Left hindlimb (tissue), 1 donor: ENCODE measurements around the gene ABCA1.
"Not testable (repeated sequence)": the region's sequence is repeated elsewhere in the genome, so short reads cannot be mapped to it uniquely, and the experiment has no call there.

Source experiments
- DNase-seq: peaks from one replicate; pipeline ENCODE4 v3.0.0-alpha.2; 2018

The ABCA1 gene

DNA sequence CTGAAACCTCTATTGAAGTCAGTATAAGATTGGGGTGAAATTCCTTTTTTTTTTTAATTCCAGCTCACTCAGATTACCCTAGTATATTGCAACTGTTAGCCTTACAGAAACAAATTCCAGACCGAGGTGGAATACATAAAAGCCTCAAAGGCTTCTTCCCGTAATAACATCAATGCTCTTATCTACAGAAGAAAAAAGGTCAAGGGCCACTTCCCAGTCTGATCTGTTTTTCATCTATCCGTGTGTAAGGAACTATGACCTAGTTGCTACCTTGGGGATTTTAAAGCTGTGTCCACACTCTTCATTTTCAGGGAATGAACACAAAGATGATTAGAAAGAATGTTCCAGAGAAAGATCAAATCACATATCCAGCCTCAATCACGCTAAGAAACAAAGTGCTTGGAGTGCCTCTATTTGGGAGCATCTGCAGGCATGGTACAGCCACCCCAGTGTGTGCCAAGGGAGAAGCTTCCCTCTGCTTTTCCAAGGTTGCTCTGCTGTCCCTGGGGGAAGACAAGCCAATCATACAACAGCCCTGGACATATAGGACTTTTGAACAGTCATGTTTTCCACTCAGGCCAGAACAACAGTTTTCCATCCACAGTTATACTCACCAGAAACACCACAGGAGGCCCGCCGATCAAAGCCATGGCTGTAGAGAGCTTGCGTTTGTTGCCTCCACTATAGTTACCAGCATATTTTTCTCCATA is 140.5 kb downstream of the ABCA1 start:
- DNase-seq: no peak

DNA sequence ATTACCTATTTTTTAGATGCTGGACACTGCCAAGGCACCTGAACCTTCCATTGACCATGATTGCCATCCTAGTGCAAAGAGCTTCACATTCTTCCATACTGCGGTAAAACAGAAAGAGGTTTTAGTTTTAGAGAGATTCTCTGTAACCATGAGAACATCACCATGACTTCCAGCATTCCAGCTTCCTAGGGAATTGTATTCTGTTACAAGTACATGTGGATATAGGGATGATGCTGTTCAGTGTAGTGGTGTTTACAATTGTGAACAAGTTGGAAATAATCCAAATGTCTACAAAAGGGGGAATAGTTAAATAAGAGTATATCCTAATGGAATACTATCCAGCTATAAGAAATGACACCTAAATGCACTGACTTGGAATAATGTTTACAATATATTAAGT is 141.7 kb downstream of the ABCA1 start:
- DNase-seq: no peak

DNA sequence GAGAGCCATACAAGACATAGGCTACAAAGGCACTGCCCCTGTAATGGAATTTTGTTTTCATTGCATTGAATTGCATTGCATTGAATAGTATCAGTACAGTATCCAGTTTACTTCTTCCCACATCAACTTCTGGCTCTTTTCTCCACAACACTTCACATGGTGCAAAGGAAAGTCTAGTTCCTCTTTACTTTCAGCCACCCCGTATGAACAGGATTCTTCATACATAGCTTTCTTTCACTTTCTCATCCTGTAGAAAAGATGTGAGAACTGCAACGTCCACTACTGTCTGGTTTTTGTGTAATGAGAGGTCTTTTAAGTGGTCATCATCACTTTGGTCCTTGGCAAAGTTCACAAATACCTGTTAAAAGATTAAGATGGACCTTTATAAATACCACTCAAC is 143.9 kb downstream of the ABCA1 start:
- no peak for DNase-seq

DNA sequence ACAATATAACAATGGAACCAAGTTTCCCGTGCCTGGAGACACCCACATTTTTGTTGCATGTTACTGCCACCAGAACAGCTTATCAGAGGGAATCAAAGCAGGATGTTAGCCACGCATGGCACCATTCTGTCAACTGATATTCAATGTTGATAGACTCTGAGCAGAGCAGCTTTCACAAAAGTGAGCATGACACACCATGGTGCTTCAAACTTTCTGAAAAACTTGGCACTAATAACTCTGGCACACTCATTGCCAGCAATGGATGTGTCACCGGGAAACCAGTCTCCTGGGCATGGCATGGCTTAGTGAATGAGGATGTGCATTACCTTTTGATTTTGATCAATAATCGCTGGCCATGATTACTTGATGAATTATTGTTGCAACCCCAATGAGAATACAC is 144.4 kb downstream of the ABCA1 start:
- no peak for DNase-seq

DNA sequence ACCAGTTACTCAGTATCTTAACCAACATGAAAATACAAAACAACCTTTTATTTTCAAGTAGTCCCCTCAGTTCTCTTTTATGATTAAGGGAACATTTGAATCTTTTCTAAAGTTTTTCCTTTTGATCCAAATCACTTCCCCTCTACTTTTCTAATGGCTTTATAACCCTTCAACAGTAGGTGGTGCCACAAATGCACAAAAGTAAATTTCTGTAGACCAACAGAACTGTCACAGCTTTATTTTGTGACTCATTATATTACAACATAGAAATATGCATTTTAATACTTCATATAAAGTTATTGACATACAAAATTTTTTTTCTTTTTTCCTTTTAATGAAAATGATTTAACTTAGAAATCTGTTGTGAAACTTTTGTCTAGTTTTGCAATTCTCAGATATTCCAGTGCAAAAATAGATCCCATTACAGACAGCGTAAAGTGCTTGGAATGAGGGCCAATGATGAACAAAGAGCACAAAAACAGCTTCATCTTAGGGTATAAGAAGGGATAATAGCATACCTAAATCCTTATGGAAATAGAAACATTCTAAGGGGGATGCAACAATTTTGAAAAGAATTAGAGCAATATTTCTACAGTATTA is 147.1 kb downstream of the ABCA1 start:
- no peak for DNase-seq

DNA sequence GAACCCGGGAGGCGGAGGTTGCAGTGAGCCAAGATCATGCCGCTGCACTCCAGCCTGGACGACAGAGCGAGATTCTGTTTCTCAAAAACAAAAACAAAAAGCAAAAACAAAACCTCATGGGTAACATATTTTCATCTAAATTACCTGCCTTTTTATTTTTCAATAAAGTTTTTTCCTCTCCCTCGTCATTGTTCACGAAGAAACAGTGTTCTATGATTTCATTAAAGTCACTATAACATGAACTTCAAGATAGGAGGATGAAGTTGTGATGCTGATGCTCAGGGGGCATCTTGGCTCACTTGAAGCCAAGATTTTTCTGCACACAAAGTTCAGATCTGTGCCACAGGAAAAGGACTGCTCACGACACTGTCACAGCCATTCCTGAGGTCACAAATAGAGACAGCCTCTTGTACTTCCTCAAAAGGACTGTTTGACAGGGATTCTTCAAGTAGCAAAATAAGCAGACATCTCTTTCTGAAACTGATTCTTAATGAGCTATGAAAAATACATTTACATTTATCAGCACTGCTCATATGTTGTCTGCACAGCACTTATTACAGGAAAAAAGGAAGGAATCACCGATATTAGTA is 147.9 kb downstream of the ABCA1 start:
- no peak for DNase-seq

DNA sequence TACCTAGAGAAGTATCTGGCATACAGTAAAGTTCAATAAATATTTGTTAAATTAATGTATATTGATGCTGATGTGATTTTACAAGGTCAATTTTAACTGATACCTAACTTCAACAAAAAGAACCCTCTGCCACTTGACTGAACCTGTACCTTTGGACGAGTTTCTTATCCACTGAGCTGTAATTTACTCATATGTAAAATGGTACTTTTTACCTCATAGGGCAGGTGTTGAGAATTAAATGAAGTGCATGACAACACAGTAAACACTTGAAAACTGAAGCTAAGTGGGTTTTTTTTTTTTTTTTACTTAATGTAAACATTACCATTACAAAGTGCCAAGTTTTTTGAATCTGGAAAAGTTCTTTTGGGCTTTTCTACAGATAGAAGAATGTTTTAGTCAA is 148.6 kb downstream of the ABCA1 start:
- DNase-seq: no peak

DNA sequence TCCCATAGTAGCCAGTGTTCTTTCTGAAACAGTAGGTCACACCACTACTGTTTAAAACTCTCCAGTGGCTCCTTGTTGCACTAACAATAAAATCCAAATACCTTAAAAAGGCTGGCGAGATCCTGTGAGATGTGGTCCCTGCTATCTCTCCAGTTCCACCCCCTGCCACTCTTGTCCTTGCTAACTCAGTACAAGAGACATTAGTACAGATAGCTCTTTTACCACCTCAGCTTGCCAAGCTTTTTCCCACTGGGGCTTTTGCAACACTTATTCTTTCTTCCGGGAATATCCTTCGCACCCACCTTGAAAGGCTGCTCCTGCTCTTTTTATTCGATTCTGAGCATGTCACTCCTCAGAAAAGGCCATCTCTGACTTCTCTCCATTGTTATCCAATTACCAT is 149.2 kb downstream of the ABCA1 start:
- no peak for DNase-seq

DNA sequence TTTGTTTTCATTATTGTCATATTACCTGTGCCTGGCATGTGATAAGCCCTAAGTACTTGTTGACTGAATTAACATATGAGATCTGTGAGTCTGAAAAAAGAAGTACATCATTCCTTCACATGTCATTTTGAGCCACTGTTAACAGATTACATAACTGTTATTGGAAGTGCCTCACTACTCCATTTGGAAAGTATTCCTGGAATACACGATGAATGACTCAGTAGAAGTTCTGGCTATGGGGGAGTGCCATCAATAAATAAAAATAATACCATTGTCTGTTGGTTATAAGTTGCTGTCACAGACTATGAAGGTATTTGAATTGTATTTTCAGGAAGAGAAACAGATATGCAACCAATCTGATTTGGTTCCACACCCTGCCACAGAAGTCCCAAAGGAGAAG is 151.2 kb downstream of the ABCA1 start:
- no peak for DNase-seq

DNA sequence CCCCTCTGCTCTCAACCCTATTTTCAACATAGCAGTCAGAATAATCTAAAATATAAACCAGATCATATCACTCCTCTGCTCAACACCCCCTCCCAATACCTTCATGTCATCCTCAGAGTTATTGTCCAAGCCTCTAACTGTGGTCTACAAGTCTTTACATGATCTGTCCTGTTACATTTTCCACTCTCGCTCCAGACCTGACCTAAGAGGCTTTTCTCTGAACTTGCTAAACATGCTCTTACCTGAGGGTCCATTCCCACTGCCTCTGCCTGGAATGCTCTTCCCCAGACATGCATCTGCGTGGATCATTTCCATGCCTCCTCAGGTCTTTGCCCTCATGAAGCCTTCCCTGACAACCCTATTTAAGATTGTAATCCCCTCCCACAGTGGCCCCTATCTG is 152.0 kb downstream of the ABCA1 start:
- DNase-seq: no peak

DNA sequence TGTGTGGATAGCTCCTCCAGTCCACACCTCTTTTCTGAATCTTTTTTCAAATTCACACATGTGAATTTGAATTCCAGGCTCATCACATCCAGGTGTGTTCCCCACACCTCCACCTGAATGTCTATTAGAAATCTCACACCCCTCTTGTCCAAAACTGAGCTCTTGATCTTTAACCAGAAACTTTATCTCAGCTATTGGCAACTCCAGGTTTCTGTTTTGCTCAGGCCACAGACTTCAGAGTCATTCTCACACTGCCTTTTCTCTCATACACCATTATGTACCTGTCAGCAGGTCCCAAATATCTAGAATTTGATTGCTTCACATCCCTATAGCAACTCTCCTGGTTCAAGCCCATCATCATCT is 152.4 kb downstream of the ABCA1 start:
- no peak for DNase-seq

DNA sequence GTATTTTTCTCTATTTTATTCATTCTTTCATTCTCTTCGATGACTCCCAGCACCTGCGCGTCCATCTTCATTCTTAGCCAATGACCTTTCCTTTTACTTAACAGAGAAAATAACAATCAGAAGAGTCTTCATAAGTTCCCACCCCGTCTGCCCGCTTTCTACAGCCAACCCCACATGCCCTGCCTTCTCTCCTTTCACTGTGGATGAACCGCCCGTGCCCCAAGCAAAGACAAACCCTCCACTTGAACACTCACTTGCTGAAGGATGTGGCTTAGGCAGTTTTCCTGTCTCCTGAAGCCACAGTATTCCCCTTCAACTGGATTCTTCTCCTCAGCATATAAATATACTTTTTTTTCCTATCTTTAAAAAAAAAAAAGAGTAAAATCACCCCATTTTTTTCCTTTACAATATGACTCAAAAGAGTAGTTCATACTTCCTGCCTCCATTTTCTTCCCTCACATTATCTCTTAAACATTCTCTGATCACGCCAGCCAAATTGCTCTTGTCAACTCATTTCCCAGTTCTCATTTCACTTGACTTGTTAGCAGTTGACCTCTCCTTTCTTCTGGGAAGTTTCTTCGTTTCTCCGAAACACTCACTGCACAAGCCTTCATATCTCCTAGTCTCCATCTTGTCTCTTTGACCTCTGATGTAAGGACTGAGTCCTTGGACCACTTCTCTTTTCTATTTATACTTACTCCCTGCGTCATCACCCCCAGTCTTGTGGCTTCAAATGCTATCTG is 153.0 kb downstream of the ABCA1 start:
- DNase-seq: no peak

DNA sequence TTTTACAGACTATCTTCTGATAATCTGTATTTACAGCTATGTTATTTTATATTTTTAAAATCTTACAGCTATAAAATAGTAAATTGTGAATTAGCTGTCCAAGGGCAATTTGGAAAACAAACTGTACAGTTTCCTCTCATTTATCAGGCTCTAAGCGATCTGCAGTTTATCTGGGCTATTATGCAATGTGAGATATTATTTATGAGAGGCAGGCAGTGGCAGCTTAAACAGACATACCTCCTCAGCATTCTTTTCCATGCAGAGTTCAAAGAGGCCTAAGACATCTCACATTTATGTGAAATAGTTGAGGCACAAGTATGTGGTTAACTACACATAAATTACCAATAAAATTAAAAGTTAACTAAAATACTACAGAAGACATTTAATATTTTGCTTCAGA is 153.8 kb downstream of the ABCA1 start:
- DNase-seq: no peak

DNA sequence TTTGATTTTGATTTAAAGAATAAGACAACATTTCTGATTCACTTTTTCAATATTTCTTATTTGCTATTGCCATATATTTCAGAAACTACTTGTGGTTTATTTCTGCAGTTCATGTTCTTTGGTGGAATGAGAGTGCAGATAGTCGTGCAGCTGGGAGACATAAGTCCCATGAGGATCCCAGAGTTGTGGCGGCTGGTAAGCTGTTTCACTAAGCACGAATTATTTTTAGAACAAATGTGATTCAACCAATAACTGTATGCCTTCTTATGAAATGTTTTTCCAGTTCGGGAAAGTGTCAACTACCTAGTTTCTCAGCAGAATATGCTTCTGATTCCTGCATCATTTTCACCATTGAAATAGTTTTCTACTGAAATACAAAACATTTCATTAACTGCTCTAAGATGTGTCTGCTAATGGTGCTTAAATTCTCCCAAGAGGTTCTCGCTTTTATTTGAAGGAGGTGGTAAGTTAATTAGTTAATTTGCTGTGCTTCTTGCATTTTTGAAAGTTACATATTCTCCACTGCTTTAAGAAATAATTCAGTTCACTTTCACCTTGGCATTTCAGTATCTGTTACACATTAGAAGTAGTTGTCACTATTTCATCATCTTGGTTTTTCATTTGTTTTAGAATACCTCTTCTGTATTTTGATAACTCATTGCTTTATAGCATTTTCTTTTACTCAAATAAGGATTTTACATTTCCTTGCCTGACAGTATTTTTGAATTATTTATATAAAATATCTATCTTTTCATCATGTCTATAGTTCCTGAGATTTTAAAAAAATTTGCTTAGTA is 155.0 kb downstream of the ABCA1 start:
- DNase-seq: no peak

DNA sequence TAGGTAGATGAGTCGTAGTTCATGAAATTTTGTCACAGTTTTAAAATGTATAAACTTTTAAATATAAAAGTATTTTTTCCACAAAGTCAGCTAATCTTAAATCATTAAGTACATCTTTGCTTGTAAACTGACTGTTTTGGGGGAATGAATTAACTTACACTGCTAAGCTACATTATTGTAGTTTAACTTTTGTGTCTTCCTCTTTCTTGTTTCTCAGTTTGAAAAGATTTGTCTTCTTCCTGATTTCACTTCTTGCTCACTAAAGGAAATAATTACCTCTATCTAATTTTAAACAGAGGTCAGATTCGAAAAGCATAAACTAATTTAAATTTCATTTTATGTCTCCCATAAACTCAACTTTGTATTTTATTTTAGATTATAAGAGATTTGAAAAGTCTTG is 158.3 kb downstream of the ABCA1 start:
- DNase-seq: no peak

DNA sequence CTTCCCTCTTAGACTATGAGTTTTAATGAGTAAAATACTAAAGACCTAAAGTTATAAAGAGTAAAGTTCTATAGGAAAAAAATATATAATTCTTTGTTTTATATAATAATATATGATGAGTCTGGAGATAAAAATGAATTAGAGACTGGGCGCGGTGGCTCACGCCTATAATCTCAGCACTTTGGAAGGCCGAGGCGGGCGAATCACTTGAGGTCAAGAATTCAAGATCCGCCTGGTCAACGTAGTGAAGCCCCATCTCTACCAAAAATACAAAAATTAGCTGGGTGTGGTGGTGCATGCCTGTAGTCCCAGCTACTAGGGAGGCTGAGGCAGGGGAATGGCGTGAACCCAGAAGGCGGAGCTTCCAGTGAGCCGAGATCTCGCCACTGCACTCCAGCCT is 158.9 kb downstream of the ABCA1 start:
- not testable (repeated sequence) for DNase-seq

DNA sequence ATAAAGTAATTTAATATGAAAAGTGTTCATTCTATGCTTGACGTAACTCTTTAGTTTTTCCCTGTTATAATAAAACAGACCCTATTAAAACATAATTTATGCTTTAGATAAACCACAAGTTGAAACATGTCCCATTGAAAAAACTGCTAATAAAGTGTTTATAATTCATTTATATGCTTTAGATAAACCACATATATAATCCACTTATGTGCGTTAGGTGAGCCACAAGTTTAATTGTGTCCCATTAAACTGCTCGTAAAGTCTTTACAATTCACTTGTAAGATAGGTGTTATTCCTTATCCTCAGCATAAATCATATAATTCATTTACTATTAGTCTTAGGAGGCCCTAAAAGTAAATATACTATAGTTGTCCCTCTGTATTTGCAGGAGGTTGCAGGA is 160.4 kb downstream of the ABCA1 start:
- DNase-seq: no peak

DNA sequence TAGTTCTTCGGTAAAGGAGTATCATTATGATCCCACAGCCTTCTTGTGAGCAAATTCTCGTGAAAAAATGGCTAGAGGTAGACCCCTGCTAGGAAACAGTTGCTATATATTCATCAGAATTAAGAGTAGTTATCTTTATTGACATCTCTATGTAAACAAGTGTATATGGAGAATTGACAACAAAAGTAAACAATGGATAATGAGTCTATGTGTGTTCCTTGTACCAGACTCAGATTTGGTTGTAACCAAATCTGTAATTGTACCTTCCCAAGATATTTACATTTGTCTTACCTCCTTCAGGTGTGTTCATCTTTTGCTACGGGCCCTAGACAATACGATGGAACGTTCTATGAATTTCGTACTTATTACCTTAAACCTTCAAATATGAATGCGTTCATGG is 161.9 kb downstream of the ABCA1 start:
- DNase-seq: no peak

DNA sequence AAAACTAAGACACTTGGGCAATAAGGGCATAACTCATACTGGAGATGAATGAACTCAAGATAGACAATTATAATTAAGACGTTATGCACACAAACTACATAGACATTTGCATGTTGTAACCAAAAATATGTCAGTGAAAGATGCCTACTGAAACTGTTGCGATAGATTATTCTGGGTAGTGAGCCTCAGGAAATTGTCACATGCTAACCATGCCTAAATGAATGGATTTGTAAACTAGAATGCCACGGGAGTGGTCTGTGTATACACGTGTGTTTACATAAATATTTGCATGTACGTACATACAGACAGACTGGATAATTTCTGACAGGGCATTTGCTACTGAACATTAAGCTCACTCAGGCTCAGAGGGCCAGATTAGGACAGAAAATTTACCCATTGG is 162.8 kb downstream of the ABCA1 start:
- no peak for DNase-seq

DNA sequence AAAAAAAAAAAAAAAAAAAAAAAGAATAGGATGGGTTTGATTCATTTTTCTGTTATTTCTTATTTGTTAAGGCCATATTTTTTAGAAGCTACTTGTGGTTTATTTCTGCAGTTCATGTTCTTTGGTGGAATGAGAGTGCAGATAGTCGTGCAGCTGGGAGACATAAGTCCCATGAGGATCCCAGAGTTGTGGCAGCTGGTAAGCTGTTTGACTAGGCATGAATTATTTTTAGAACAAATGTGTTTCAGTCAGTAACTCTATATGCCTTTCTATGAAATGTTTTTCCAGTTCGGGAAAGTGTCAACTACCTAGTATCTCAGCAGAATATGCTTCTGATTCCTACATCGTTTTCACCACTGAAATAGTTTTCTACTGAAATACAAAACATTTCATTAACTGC is 169.0 kb downstream of the ABCA1 start:
- peak; percentile 27 for DNase-seq

DNA sequence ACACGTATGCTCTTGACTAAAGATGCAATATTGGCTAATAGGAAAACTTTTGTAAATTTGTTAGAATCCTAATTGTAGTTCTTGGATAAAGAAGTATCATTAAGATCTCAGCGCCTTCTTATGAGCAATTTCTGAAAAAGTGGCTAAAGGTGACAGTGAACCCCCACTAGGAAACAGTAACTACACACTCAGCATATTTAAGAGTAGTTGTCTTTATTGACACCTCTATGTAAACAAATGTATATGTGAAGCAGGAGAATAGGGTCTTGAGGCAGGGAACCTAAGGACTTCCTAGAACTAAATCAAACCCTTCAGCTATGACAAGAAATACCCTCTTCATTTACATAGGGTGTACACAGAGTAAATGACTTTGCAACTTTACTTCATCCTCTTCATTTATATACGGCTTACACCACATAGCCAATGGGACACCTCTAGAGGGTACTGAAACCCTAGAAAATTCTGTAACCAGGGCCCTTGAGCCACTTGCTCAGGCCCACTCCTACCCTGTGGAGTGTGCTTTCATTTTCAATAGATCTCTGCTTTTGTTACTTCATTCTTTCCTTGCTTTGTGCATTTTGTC is 177.7 kb downstream of the ABCA1 start:
- DNase-seq: no peak

DNA sequence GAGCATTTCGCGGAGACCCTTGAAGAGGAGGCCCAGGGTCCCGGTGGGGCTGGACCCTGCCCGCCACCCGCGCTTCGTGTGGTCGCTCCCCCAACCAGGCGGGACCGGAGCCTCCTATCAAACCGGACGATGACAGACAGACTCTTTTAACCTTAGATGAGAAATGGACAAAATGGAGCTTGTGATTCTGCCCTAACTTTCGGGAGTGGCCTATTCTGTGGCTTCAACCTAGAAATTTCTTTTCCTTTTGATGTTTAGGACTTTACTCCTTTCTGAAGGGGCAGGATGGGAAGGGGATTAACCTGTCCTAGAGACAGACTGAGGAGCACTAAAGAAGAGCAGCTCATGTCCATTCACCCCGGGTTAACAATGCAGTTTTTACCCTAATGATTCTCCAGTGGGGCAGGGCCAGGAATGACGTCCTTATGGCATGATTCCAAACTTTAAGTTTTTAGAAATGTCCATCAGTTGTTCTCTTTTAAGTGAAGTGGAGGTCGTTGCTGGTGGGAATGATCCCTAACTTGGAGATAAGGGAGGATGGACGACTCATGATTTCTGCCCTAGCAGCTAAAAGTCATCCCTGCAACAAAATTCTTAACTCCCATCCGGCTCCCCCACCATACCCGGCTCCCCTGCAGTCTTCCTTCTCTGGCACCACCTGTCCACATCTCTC is 179.5 kb downstream of the ABCA1 start:
- DNase-seq: peak; percentile 38
